ENCODE data around the gene PAXIP1. TPM values are rescaled to one million over a fixed set of nuclear protein-coding genes. Genes with fewer than 3 reads are reported as not detected.
"Not testable (repeated sequence)": the region's sequence is repeated elsewhere in the genome, so short reads cannot be mapped to it uniquely, and the experiment has no call there.

PAXIP1 gene
- 5.8 TPM for total RNA-seq
- long read RNA-seq, partial matches to known transcripts = 5 of 12 reads
- long read RNA-seq, other reads (novel, unspliced or antisense) = 3 of 12 reads

- DNase-seq = no peak
- intact Hi-C loops (cut with micrococcal nuclease) = no loop called here
- no peak for TF ChIP-seq CTCF (IDR thresholded peaks at IDR 0.05; ENCODE audit: borderline replicate concordance)
- H3K9me3 ChIP-seq (replicated peaks) = no peaks in the 10 kb centered on the region
- H3K4me3 ChIP-seq = peak within 1 kb of the TSS; percentile 99
- H3K36me3 ChIP-seq = peaks cover 20% of the 10 kb centered on the region
- H3K27ac ChIP-seq (replicated peaks) = peak within 1 kb of the TSS; percentile 95
- H3K27me3 ChIP-seq (ENCODE audit: low read depth) = no peaks in the 10 kb centered on the region
- H3K4me1 ChIP-seq = peaks cover 35% of the 10 kb centered on the region
Observed at GRCh38 chr7:155003092-155003375, at the start of gene PAXIP1. PAXIP1 (minus strand) TSS chr7:155003124; CDS start chr7:155002929, 195 bp downstream.

- no peaks in the 10 kb centered on the region for H3K4me1 ChIP-seq
- H3K4me3 ChIP-seq = no peak overlapping the region
- TF ChIP-seq CTCF (IDR thresholded peaks at IDR 0.05; ENCODE audit: borderline replicate concordance) = no peak
- no peaks in the 10 kb centered on the region for H3K9me3 ChIP-seq (replicated peaks)
- H3K36me3 ChIP-seq = no peaks in the 10 kb centered on the region
- intact Hi-C loops (cut with micrococcal nuclease) = no loop called here
- no peak overlapping the region for H3K27ac ChIP-seq (replicated peaks)
- H3K27me3 ChIP-seq (ENCODE audit: low read depth) = peaks cover 39% of the 10 kb centered on the region
- DNase-seq = no peak
Observed at GRCh38 chr7:155051355-155051754, 48.4 kb upstream of the PAXIP1 start.

- no peak for TF ChIP-seq CTCF (IDR thresholded peaks at IDR 0.05; ENCODE audit: borderline replicate concordance)
- H3K36me3 ChIP-seq = no peaks in the 10 kb centered on the region
- intact Hi-C loops (cut with micrococcal nuclease) = no loop called here
- no peaks in the 10 kb centered on the region for H3K4me1 ChIP-seq
- no peak for DNase-seq
- no peak overlapping the region for H3K27ac ChIP-seq (replicated peaks)
- H3K27me3 ChIP-seq (ENCODE audit: low read depth) = peaks cover 29% of the 10 kb centered on the region
- H3K9me3 ChIP-seq (replicated peaks) = peaks cover 3% of the 10 kb centered on the region
- no peak overlapping the region for H3K4me3 ChIP-seq
Observed at GRCh38 chr7:155048006-155048405, 45.1 kb upstream of the PAXIP1 start.

- Histone ChIP-seq H3K4me3 (no peak overlapping the region), H3K9me3 (replicated peaks) (peaks cover 5% of the 10 kb centered on the region), H3K27ac (replicated peaks) (no peak overlapping the region), H3K27me3 (ENCODE audit: low read depth) (peaks cover 44% of the 10 kb centered on the region), H3K36me3 (no peaks in the 10 kb centered on the region), H3K4me1 (no peaks in the 10 kb centered on the region)
- intact Hi-C loops (cut with micrococcal nuclease) = no loop called here
- DNase-seq = no peak
- TF ChIP-seq CTCF (IDR thresholded peaks at IDR 0.05; ENCODE audit: borderline replicate concordance) = no peak
Observed at GRCh38 chr7:155043756-155044155, 40.8 kb upstream of the PAXIP1 start.

GRCh38 chr7:155038335-155038734 is 35.4 kb upstream of the PAXIP1 start:
- no peak for TF ChIP-seq CTCF (IDR thresholded peaks at IDR 0.05; ENCODE audit: borderline replicate concordance)

GRCh38 chr7:155034495-155034894 is 31.6 kb upstream of the PAXIP1 start:
- H3K27ac ChIP-seq (replicated peaks); H3K9me3 ChIP-seq (replicated peaks); H3K4me3 ChIP-seq; intact Hi-C loops (cut with micrococcal nuclease); H3K4me1 ChIP-seq; H3K36me3 ChIP-seq; DNase-seq: not testable (repeated sequence)
- H3K27me3 ChIP-seq (ENCODE audit: low read depth) = peaks cover 49% of the 10 kb centered on the region

More at GRCh38 chr7:155038335-155038734, 35.4 kb upstream of the PAXIP1 start:
- intact Hi-C loops (cut with micrococcal nuclease) = no loop called here
- Histone ChIP-seq H3K9me3 (replicated peaks) (peaks cover 5% of the 10 kb centered on the region), H3K4me1 (no peaks in the 10 kb centered on the region), H3K27ac (replicated peaks) (no peak overlapping the region), H3K27me3 (ENCODE audit: low read depth) (peaks cover 59% of the 10 kb centered on the region), H3K36me3 (no peaks in the 10 kb centered on the region), H3K4me3 (no peak overlapping the region)
- DNase-seq = no peak
